Neutrophil (primary cell): Measurements from ENCODE around the gene VNN1.

Experiments
- H3K27ac ChIP-seq: fragments of 200-600 bp; sonication (generic); 2 replicates; pipeline ENCODE4 v1.5.1; 2016; ENCODE audit warnings: mild to moderate bottlenecking, moderate library complexity
- H3K27me3 ChIP-seq: fragments of 200-600 bp; sonication (generic); 2 replicates; pipeline ENCODE4 v1.6.0; 2016; ENCODE audit warnings: mild to moderate bottlenecking
- H3K36me3 ChIP-seq: fragments of 200-600 bp; sonication (generic); 2 replicates; pipeline ENCODE4 v1.5.1; 2017
- H3K4me1 ChIP-seq, 2 experiments: fragments of 200-600 bp in 1 of 2; sonication (generic) in 1 of 2; 1 replicate in 1 of 2; 2 replicates in 1 of 2; pipeline versions ENCODE4 v1.5.1 to v1.6.1; 2013 to 2016; ENCODE audit warnings: low read depth in 1 of 2, low read length in 1 of 2, mild to moderate bottlenecking in 1 of 2, moderate library complexity in 1 of 2; ENCODE audit not compliant: control insufficient read depth in 1 of 2, insufficient read depth in 1 of 2
- H3K4me3 ChIP-seq, 2 experiments: fragments of 200-600 bp in 1 of 2; sonication (generic) in 1 of 2; 1 replicate in 1 of 2; 2 replicates in 1 of 2; pipeline ENCODE4 v1.5.1; 2013 to 2016; ENCODE audit warnings: low read depth in 1 of 2, low read length in 1 of 2, mild to moderate bottlenecking in 1 of 2, moderate library complexity in 1 of 2
- H3K9me3 ChIP-seq: fragments of 200-600 bp; sonication (generic); 2 replicates; pipeline ENCODE4 v1.5.1; 2016
- CTCF ChIP-seq: fragments of 200-600 bp; sonication (generic); IDR thresholded peaks from 2 replicates; pipeline ENCODE4 v1.5.1; 2016; ENCODE audit warnings: antibody characterized with exemption

VNN1 gene

GRCh38 chr6:132666118-132666517 lies 47.7 kb downstream of the VNN1 start:
- TF ChIP-seq CTCF = no peak
- no peaks in the 10 kb centered on the region for H3K9me3 ChIP-seq

GRCh38 chr6:132664309-132665034 lies 49.4 kb downstream of the VNN1 start:
- Histone ChIP-seq H3K4me3 (no peak overlapping the region), H3K4me1 (no peaks in the 10 kb centered on the region), H3K9me3 (no peaks in the 10 kb centered on the region), H3K36me3 (no peaks in the 10 kb centered on the region), H3K27me3 (no peaks in the 10 kb centered on the region), H3K27ac (no peak overlapping the region)
- no peak for TF ChIP-seq CTCF

More at GRCh38 chr6:132666118-132666517, 47.7 kb downstream of the VNN1 start:
- H3K4me1 ChIP-seq = peaks cover 15% of the 10 kb centered on the region in 2 experiments
- H3K27ac ChIP-seq = no peak overlapping the region
- no peaks in the 10 kb centered on the region for H3K27me3 ChIP-seq
- H3K36me3 ChIP-seq = no peaks in the 10 kb centered on the region
- H3K4me3 ChIP-seq = no peak overlapping the region

GRCh38 chr6:132663661-132664060 lies 50.2 kb downstream of the VNN1 start:
- H3K4me3 ChIP-seq = no peak overlapping the region
- no peaks in the 10 kb centered on the region for H3K4me1 ChIP-seq
- no peaks in the 10 kb centered on the region for H3K9me3 ChIP-seq
- no peaks in the 10 kb centered on the region for H3K27me3 ChIP-seq
- no peak for TF ChIP-seq CTCF
- H3K36me3 ChIP-seq = no peaks in the 10 kb centered on the region
- no peak overlapping the region for H3K27ac ChIP-seq

GRCh38 chr6:132661906-132662305 lies 51.9 kb downstream of the VNN1 start:
- no peak overlapping the region for H3K27ac ChIP-seq
- H3K4me1 ChIP-seq = no peaks in the 10 kb centered on the region
- TF ChIP-seq CTCF = no peak
- no peaks in the 10 kb centered on the region for H3K36me3 ChIP-seq
- H3K4me3 ChIP-seq = no peak overlapping the region
- no peaks in the 10 kb centered on the region for H3K27me3 ChIP-seq
- H3K9me3 ChIP-seq = no peaks in the 10 kb centered on the region

GRCh38 chr6:132659082-132659481 lies 54.8 kb downstream of the VNN1 start, which contains the start of gene TAAR1:
TAAR1 (minus strand) TSS chr6:132659182; CDS start chr6:132646003, 13,179 bp downstream.
- Histone ChIP-seq H3K27me3 (no peaks in the 10 kb centered on the region), H3K27ac (no peak within 1 kb of the TSS), H3K4me1 (no peaks in the 10 kb centered on the region), H3K9me3 (no peaks in the 10 kb centered on the region), H3K4me3 (no peak within 1 kb of the TSS), H3K36me3 (no peaks in the 10 kb centered on the region)
- no peak for TF ChIP-seq CTCF
